CD4-positive, alpha-beta T cell treated with Interleukin-4 for 1 hour (primary cell): Measurements from ENCODE around the gene DNASE1L3.
A peak's percentile ranks its signal among the peaks of the same experiment; 100 is the strongest.

ENCODE experiments used
- DNase-seq, 2 donors: peaks; one replicate each; pipeline ENCODE4 v3.0.0-alpha.2; 2020 to 2022

DNASE1L3 gene

GRCh38 chr3:58176827-58177489 is 33.8 kb downstream of the DNASE1L3 start:
- no peak for DNase-seq

- no peak for DNase-seq
Measured at GRCh38 chr3:58176185-58176530, 34.6 kb downstream of the DNASE1L3 start.

- DNase-seq = no peak
Measured at GRCh38 chr3:58175437-58176184, 35.2 kb downstream of the DNASE1L3 start.

- DNase-seq = no peak
Measured at GRCh38 chr3:58175187-58175436, 35.7 kb downstream of the DNASE1L3 start.

GRCh38 chr3:58173669-58174398 is 36.9 kb downstream of the DNASE1L3 start:
- peak; percentile 35 to 44 for DNase-seq

- DNase-seq = no peak
Measured at GRCh38 chr3:58173029-58173668, 37.6 kb downstream of the DNASE1L3 start.

GRCh38 chr3:58171126-58171525 is 39.6 kb downstream of the DNASE1L3 start:
- no peak for DNase-seq

GRCh38 chr3:58170376-58170775 is 40.4 kb downstream of the DNASE1L3 start:
- no peak for DNase-seq

- DNase-seq = no peak
Measured at GRCh38 chr3:58169371-58169770, 41.4 kb downstream of the DNASE1L3 start.

- DNase-seq = no peak
Measured at GRCh38 chr3:58168498-58168897, 42.3 kb downstream of the DNASE1L3 start.

- peak; percentile 42 for DNase-seq
Measured at GRCh38 chr3:58167431-58168351, 43.1 kb downstream of the DNASE1L3 start.

- DNase-seq = no peak
Measured at GRCh38 chr3:58164906-58165821, 45.6 kb downstream of the DNASE1L3 start.

- DNase-seq = no peak
Measured at GRCh38 chr3:58164199-58164879, 46.4 kb downstream of the DNASE1L3 start.

- no peak for DNase-seq
Measured at GRCh38 chr3:58163234-58163633, 47.5 kb downstream of the DNASE1L3 start.

GRCh38 chr3:58161435-58162398 is 49.1 kb downstream of the DNASE1L3 start:
- no peak for DNase-seq

- no peak for DNase-seq
Measured at GRCh38 chr3:58160399-58160798, 50.4 kb downstream of the DNASE1L3 start.

- no peak for DNase-seq
Measured at GRCh38 chr3:58158442-58159153, 52.2 kb downstream of the DNASE1L3 start.

- no peak for DNase-seq
Measured at GRCh38 chr3:58157700-58158099, 53.1 kb downstream of the DNASE1L3 start.

- no peak for DNase-seq
Measured at GRCh38 chr3:58155838-58156237, 54.9 kb downstream of the DNASE1L3 start.
